ENCODE data around the gene SNRNP35. TPM values are rescaled to one million over a fixed set of nuclear protein-coding genes. Genes with fewer than 3 reads are reported as not detected.
A peak's percentile ranks its signal among the peaks of the same experiment; 100 is the strongest.
"Not testable (repeated sequence)": the region's sequence is repeated elsewhere in the genome, so short reads cannot be mapped to it uniquely, and the experiment has no call there.

SNRNP35 gene
- total RNA-seq, 2 donors from 2014 or later = 27.8 to 73.9 TPM

DNA sequence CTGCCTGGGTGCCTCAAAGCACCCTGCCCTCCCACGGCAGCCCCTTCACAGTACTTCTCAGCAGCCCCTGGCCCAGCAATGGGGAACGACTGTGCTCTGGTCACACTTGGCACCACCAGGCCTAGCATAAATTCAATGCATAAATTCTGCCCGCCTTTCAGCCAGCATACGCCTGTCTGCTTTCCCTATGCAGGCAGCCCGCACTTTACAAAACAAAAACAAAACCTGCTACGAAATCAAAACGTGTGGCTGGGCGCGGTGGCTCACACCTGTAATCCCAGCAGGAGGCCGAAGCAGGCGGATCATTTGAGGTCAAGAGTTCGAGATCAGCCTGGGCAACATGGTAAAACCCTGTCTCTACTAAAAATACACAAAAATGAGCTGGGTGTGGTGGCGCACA lies 33.5 kb downstream of the SNRNP35 start:
- ATAC-seq (ENCODE audit: insufficient number of reproducible peaks, low FRiP score, low read depth) (no peak), DNase-seq (ENCODE audit: low spot score) (no peak)
- H3K27me3 ChIP-seq (replicated peaks; ENCODE audit: insufficient read depth) = no peaks in the 10 kb centered on the region
- no peaks in the 10 kb centered on the region for H3K4me1 ChIP-seq (ENCODE audit: control insufficient read depth in 1 of 2, low read depth in 2 of 2)
- no peak overlapping the region for H3K4me3 ChIP-seq
- peaks cover under 1% of the 10 kb centered on the region for H3K36me3 ChIP-seq
- TF ChIP-seq CTCF (IDR thresholded peaks at IDR 0.05) = no peak
- no peak overlapping the region for H3K27ac ChIP-seq
- H3K9me3 ChIP-seq = no peaks in the 10 kb centered on the region

GRCh38 chr12:123492339-123493039 lies 34.5 kb downstream of the SNRNP35 start:
- H3K36me3 ChIP-seq = peaks cover 11% of the 10 kb centered on the region
- not testable (repeated sequence) for ATAC-seq (ENCODE audit: insufficient number of reproducible peaks, low FRiP score, low read depth); H3K27me3 ChIP-seq (replicated peaks; ENCODE audit: insufficient read depth); H3K4me3 ChIP-seq; DNase-seq (ENCODE audit: low spot score); H3K4me1 ChIP-seq (ENCODE audit: control insufficient read depth in 1 of 2, low read depth in 2 of 2); H3K9me3 ChIP-seq; H3K27ac ChIP-seq

DNA sequence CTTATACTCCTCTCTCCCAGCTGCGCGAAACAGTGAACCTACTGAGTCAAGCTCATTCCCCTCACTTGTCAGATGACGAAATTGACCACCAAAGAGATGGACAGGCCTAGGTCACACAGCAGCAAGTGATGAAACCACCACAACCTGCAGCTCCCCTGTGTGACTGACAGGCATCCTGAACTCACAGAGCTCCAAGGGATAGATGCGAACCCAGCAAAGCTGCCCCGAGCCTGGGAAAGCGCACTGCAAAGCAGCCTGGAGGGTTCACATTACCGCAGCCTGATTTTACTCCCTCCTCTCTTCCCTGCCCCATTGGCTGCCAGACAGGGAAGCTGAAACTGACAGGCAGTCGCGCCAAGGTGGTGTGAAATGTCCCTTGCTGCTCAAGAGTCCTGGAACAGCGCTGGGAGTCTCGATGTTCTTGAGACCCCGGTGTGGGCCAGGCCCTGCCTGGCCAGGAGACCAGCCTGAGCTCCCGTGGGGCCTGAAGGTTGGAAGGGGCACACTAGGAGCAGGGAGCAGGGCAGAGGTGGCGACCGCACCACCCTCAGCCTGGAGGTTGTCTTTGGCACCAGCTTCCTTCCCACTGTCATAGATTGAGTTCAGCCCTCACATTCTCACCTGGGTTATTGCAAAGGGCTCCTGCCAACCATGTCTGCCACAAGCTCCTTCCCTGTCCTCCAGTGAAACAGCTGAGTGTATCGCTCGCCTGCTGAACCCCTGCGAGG lies 36.3 kb downstream of the SNRNP35 start:
- TF ChIP-seq CTCF (IDR thresholded peaks at IDR 0.05) = no peak

DNA sequence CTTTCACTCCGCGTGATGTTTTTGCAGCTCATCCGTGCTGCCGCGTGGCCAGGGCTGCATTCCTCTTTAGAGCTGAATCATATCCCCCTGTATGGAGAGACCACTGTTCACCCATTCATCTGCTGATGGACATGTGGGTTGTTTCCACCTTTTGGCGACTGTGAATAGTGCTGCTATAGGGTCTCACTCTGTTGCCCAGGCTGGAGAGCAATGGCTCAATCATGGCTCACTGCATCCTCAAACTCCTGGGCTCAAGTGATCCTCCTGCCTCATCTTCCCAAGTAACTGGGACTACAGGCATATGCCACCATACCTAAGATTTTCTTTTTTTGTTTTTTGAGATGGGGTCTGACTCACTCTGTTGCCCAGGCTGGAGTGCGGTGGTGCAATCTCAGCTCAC lies 39.1 kb downstream of the SNRNP35 start:
- ATAC-seq (ENCODE audit: insufficient number of reproducible peaks, low FRiP score, low read depth) (no peak), DNase-seq (ENCODE audit: low spot score) (no peak)
- Histone ChIP-seq H3K27ac (no peak overlapping the region), H3K4me1 (ENCODE audit: control insufficient read depth in 1 of 2, low read depth in 2 of 2) (no peaks in the 10 kb centered on the region), H3K9me3 (no peaks in the 10 kb centered on the region), H3K4me3 (no peak overlapping the region), H3K27me3 (replicated peaks; ENCODE audit: insufficient read depth) (no peaks in the 10 kb centered on the region), H3K36me3 (peaks cover 29% of the 10 kb centered on the region)
- TF ChIP-seq CTCF (IDR thresholded peaks at IDR 0.05) = no peak

More for the DNA sequence above, 36.3 kb downstream of the SNRNP35 start:
- peaks cover 28% of the 10 kb centered on the region for H3K36me3 ChIP-seq
- DNase-seq (ENCODE audit: low spot score) (no peak), ATAC-seq (ENCODE audit: insufficient number of reproducible peaks, low FRiP score, low read depth) (no peak)
- H3K27me3 ChIP-seq (replicated peaks; ENCODE audit: insufficient read depth) = no peaks in the 10 kb centered on the region
- H3K9me3 ChIP-seq = no peaks in the 10 kb centered on the region
- H3K4me1 ChIP-seq (ENCODE audit: control insufficient read depth in 1 of 2, low read depth in 2 of 2) = no peaks in the 10 kb centered on the region
- peak overlapping the region in 1 of 2 donors; percentile 5 for H3K27ac ChIP-seq
- H3K4me3 ChIP-seq = no peak overlapping the region

DNA sequence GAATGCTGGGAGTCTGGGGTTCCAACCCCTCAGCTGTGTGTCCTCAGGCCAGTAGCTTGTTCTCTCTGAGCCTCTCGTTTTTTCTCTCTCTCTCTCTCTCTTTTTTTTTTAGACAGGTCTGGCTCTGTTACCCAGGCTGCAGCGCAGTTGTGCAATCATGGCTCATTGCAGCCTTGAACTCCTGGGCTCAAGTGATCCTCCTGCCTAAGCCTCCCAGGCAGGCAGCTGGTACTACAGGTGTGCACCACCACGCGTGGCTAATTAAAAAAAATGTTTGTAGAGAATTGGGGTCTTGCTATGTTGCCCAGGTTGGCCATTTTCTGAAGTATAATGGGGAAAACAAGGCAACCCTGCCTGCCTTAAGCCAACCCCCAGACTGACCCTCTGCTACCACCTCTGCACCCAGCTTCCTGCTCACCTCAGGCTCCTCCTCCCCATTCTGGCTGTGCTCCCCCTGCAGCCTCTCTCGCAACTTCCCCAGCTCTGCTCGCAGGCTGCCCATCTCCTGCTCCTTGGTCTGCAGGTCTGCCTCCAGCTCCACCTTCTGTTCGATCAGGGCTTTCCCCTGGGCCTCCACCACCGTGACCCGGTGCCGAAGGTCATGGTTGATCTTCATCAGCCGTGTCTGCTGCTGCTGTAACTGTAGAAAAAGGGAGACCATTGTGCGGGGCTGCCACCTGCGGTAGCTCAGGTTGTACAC lies 40.3 kb downstream of the SNRNP35 start:
- H3K27ac ChIP-seq = no peak overlapping the region
- no peak overlapping the region for H3K4me3 ChIP-seq
- TF ChIP-seq CTCF (IDR thresholded peaks at IDR 0.05) = no peak
- no peak for ATAC-seq (ENCODE audit: insufficient number of reproducible peaks, low FRiP score, low read depth)
- H3K9me3 ChIP-seq = no peaks in the 10 kb centered on the region
- H3K4me1 ChIP-seq (ENCODE audit: control insufficient read depth in 1 of 2, low read depth in 2 of 2) = no peaks in the 10 kb centered on the region
- no peaks in the 10 kb centered on the region for H3K27me3 ChIP-seq (replicated peaks; ENCODE audit: insufficient read depth)
- H3K36me3 ChIP-seq = peaks cover 29% of the 10 kb centered on the region
- no peak for DNase-seq (ENCODE audit: low spot score)
